ENCODE data around the gene CYB5RL. TPM values are rescaled to one million over a fixed set of nuclear protein-coding genes. Genes with fewer than 3 reads are reported as not detected.
A peak's percentile ranks its signal among the peaks of the same experiment; 100 is the strongest.
"Not testable (repeated sequence)": the region's sequence is repeated elsewhere in the genome, so short reads cannot be mapped to it uniquely, and the experiment has no call there.

CYB5RL gene
- total RNA-seq (2014; rRNA removed; shearing (Covaris generic)), result 4.5 and 6.5 TPM in 2 replicates

- DNase-seq (ENCODE audit: low read depth), result peak; percentile 98
Measured at GRCh38 chr1:54199765-54200518, at the start of gene CYB5RL, which contains the start of gene MRPL37. TSS of gene CYB5RL (minus strand) at chr1:54200030. CDS start at chr1:54195616, 4,414 bp downstream. TSS of gene MRPL37 (plus strand) at chr1:54200167. CDS start at chr1:54200244, 77 bp downstream.

- DNase-seq (ENCODE audit: low read depth), result no peak
Measured at GRCh38 chr1:54248966-54249365, 49.1 kb upstream of the CYB5RL start.

GRCh38 chr1:54247863-54248515 is 48.2 kb upstream of the CYB5RL start:
- DNase-seq (ENCODE audit: low read depth), result no peak

GRCh38 chr1:54246116-54246721 is 46.4 kb upstream of the CYB5RL start:
- no peak for DNase-seq (ENCODE audit: low read depth)

- DNase-seq (ENCODE audit: low read depth), result peak; percentile 17
Measured at GRCh38 chr1:54245501-54245900, 45.7 kb upstream of the CYB5RL start.

GRCh38 chr1:54244655-54245054 is 44.8 kb upstream of the CYB5RL start:
- no peak for DNase-seq (ENCODE audit: low read depth)

- no peak for DNase-seq (ENCODE audit: low read depth)
Measured at GRCh38 chr1:54243022-54243421, 43.2 kb upstream of the CYB5RL start.

GRCh38 chr1:54241364-54241763 is 41.5 kb upstream of the CYB5RL start:
- no peak for DNase-seq (ENCODE audit: low read depth)

GRCh38 chr1:54240741-54241335 is 41.0 kb upstream of the CYB5RL start:
- DNase-seq (ENCODE audit: low read depth), result no peak

GRCh38 chr1:54239631-54240031 is 39.8 kb upstream of the CYB5RL start:
- no peak for DNase-seq (ENCODE audit: low read depth)

GRCh38 chr1:54239035-54239383 is 39.2 kb upstream of the CYB5RL start:
- DNase-seq (ENCODE audit: low read depth), result no peak

GRCh38 chr1:54238353-54239034 is 38.7 kb upstream of the CYB5RL start:
- DNase-seq (ENCODE audit: low read depth), result no peak

- DNase-seq (ENCODE audit: low read depth), result no peak
Measured at GRCh38 chr1:54237586-54237985, 37.8 kb upstream of the CYB5RL start.

GRCh38 chr1:54234284-54234683 is 34.5 kb upstream of the CYB5RL start:
- DNase-seq (ENCODE audit: low read depth), result no peak

- not testable (repeated sequence) for DNase-seq (ENCODE audit: low read depth)
Measured at GRCh38 chr1:54233196-54233595, 33.4 kb upstream of the CYB5RL start.

- DNase-seq (ENCODE audit: low read depth), result no peak
Measured at GRCh38 chr1:54230507-54231339, 30.9 kb upstream of the CYB5RL start.

- peak; percentile 68 for DNase-seq (ENCODE audit: low read depth)
Measured at GRCh38 chr1:54229281-54229891, 29.6 kb upstream of the CYB5RL start.

- DNase-seq (ENCODE audit: low read depth), result no peak
Measured at GRCh38 chr1:54228638-54229079, 28.8 kb upstream of the CYB5RL start.

GRCh38 chr1:54227891-54228310 is 28.1 kb upstream of the CYB5RL start:
- no peak for DNase-seq (ENCODE audit: low read depth)

- DNase-seq (ENCODE audit: low read depth), result peak; percentile 87
Measured at GRCh38 chr1:54227091-54227602, 27.3 kb upstream of the CYB5RL start.

Measured in M059J (cell line).